SK-N-MC (cell line): ENCODE results near the gene FAU.

Experiments used
- EZH2 ChIP-seq: fragments of 200-600 bp; sonication (generic); IDR thresholded peaks from one replicate; pipeline ENCODE4 v1.6.1; 2017; ENCODE audit warnings: antibody characterized with exemption
- POLR2AphosphoS5 ChIP-seq: IDR thresholded peaks from 2 replicates; pipeline ENCODE4 v1.6.1; 2012; ENCODE audit warnings: mild to moderate bottlenecking, low read depth, low read length, borderline replicate concordance

- TF ChIP-seq EZH2: no peak
- no peak; the same call in 1 of the 2 replicates for TF ChIP-seq POLR2AphosphoS5
Measured at GRCh38 chr11:65126624-65127274, 4.8 kb upstream of the FAU start.
